Measurements from ENCODE around the gene MAST4.

MAST4 gene

GRCh38 chr5:67035098-67035740 lies 439.0 kb downstream of the MAST4 start:
- Mint-ChIP-seq H3K9me3 (no peaks in the 10 kb centered on the region), H3K4me3 (no peak overlapping the region), H3K27me3 (no peaks in the 10 kb centered on the region), H3K36me3 (ENCODE audit: insufficient read depth) (no peaks in the 10 kb centered on the region), H3K27ac (no peak overlapping the region), H3K4me1 (ENCODE audit: low read depth in 2 of 2) (peaks cover 0 to 10% of the 10 kb centered on the region in 2 donors)
- ATAC-seq (replicated peaks) (no peak), DNase-seq (no peak)

DNA sequence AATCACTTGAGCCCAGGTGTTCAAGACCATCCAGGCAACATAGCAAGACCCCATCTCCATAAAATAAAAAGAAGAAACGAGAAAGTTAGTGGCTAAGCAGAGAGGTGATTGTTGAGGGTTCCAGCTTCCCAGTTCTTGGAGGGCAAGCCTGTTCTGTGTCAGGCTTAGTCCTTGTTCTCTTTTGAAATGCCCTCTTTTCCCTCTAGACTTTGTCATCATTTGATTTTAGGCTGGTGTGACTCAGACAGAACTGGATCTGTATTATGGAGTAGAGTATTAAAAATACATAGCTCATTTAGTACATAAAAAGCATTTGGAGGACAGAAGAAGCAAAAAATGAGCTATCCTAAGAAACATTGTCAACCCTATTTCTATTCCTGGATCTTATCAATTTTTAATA lies 441.0 kb downstream of the MAST4 start:
- peaks cover 0 to 4% of the 10 kb centered on the region in 2 donors for H3K4me1 Mint-ChIP-seq (ENCODE audit: low read depth in 2 of 2)
- H3K27ac Mint-ChIP-seq, result no peak overlapping the region
- no peak overlapping the region for H3K4me3 Mint-ChIP-seq
- no peaks in the 10 kb centered on the region for H3K9me3 Mint-ChIP-seq
- DNase-seq (no peak), ATAC-seq (replicated peaks) (no peak)
- no peaks in the 10 kb centered on the region for H3K27me3 Mint-ChIP-seq
- H3K36me3 Mint-ChIP-seq (ENCODE audit: insufficient read depth), result no peaks in the 10 kb centered on the region

- no peaks in the 10 kb centered on the region for H3K9me3 Mint-ChIP-seq
- H3K4me1 Mint-ChIP-seq (ENCODE audit: low read depth in 2 of 2), result peaks cover 0 to 1% of the 10 kb centered on the region in 2 donors
- DNase-seq (no peak), ATAC-seq (replicated peaks) (no peak)
- no peaks in the 10 kb centered on the region for H3K27me3 Mint-ChIP-seq
- H3K4me3 Mint-ChIP-seq, result no peak overlapping the region
- H3K27ac Mint-ChIP-seq, result no peak overlapping the region
- no peaks in the 10 kb centered on the region for H3K36me3 Mint-ChIP-seq (ENCODE audit: insufficient read depth)
Measured at GRCh38 chr5:67038817-67039603, 442.8 kb downstream of the MAST4 start.

DNA sequence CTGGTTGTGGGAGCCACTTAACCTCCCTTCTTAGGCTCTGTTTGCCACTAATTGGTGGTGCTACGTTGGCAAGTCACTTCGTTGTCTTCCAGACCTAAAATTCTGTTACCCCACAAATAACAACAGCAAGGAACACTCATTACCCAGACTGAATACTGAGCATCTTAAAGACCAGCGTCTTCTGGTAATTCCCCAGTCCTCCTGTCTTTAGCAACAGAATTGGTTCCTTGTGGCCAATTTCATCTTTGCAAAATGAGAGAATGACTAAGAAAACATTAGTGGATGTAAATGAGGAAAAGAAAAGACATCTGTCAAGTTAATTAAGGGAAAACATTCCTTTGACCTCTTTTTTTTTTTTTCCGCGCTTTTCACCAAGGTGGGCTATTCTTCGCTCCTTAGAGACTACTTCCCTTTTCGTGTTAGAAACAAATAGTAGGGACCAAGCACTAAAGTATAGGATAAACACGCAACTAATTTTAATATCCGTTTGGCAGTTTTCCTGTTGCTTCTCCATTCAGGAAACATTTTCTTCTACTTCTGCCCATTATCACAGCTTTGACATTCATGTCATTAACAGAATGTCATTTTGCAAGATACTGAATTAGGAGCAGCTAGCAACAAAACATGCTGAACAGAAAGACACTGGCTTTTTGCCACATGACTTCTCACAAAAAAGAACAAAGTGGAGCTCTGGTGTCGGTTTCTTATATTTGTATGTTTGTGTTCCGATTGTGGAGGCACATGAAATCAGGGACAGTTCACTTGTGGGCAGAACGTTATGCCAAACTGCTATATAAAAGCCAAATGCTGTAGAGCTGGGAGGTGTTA lies 446.2 kb downstream of the MAST4 start:
- H3K27ac Mint-ChIP-seq, result no peak overlapping the region
- DNase-seq (no peak), ATAC-seq (replicated peaks) (no peak)
- H3K4me3 Mint-ChIP-seq, result no peak overlapping the region
- no peaks in the 10 kb centered on the region for H3K4me1 Mint-ChIP-seq (ENCODE audit: low read depth in 2 of 2)
- no peaks in the 10 kb centered on the region for H3K9me3 Mint-ChIP-seq
- no peaks in the 10 kb centered on the region for H3K27me3 Mint-ChIP-seq
- no peaks in the 10 kb centered on the region for H3K36me3 Mint-ChIP-seq (ENCODE audit: insufficient read depth)

- DNase-seq (no peak), ATAC-seq (replicated peaks) (no peak)
- Mint-ChIP-seq H3K27ac (no peak overlapping the region), H3K36me3 (ENCODE audit: insufficient read depth) (no peaks in the 10 kb centered on the region), H3K4me3 (no peak overlapping the region), H3K9me3 (no peaks in the 10 kb centered on the region), H3K27me3 (no peaks in the 10 kb centered on the region), H3K4me1 (ENCODE audit: low read depth in 2 of 2) (no peaks in the 10 kb centered on the region)
Measured at GRCh38 chr5:67043796-67044511, 447.8 kb downstream of the MAST4 start.

- Mint-ChIP-seq H3K36me3 (ENCODE audit: insufficient read depth) (no peaks in the 10 kb centered on the region), H3K4me1 (ENCODE audit: low read depth in 2 of 2) (peaks cover 5 to 7% of the 10 kb centered on the region in 2 donors), H3K9me3 (no peaks in the 10 kb centered on the region), H3K27ac (no peak overlapping the region), H3K27me3 (no peaks in the 10 kb centered on the region), H3K4me3 (no peak overlapping the region)
- ATAC-seq (replicated peaks) (no peak), DNase-seq (no peak)
Measured at GRCh38 chr5:67045816-67046740, 449.9 kb downstream of the MAST4 start.

- H3K27ac Mint-ChIP-seq, result no peak overlapping the region
- no peaks in the 10 kb centered on the region for H3K27me3 Mint-ChIP-seq
- no peak for ATAC-seq (replicated peaks)
Measured at GRCh38 chr5:67047160-67047559, 451.0 kb downstream of the MAST4 start.

GRCh38 chr5:67047616-67048015 lies 451.4 kb downstream of the MAST4 start:
- H3K4me3 Mint-ChIP-seq, result no peak overlapping the region
- H3K27me3 Mint-ChIP-seq, result no peaks in the 10 kb centered on the region
- H3K27ac Mint-ChIP-seq, result no peak overlapping the region
- ATAC-seq (replicated peaks) (no peak), DNase-seq (no peak)
- H3K36me3 Mint-ChIP-seq (ENCODE audit: insufficient read depth), result no peaks in the 10 kb centered on the region
- H3K4me1 Mint-ChIP-seq (ENCODE audit: low read depth in 2 of 2), result peaks cover 5 to 7% of the 10 kb centered on the region in 2 donors
- no peaks in the 10 kb centered on the region for H3K9me3 Mint-ChIP-seq

More at GRCh38 chr5:67047160-67047559, 451.0 kb downstream of the MAST4 start:
- Mint-ChIP-seq H3K4me1 (ENCODE audit: low read depth in 2 of 2) (peaks cover 5 to 7% of the 10 kb centered on the region in 2 donors), H3K9me3 (no peaks in the 10 kb centered on the region), H3K36me3 (ENCODE audit: insufficient read depth) (no peaks in the 10 kb centered on the region), H3K4me3 (no peak overlapping the region)
- no peak for DNase-seq

DNA sequence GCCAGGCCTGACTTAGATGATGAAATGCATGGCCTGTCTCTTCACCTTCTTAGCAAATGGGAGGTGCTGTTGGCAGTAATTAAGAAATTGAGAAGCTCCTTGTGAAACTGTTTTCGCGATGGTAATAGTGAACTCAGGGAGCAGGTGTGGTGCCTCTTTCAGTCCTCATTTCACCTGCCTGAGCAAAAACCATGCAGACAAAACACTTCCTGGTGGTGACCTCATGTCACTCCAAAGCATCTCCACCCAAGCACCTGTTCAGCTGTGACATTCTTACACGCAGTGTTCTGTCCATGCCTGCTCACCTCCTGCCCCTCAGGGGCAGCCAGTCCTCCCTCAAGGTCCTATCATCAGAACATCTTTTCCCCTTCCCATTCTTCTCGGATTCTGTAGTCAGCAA lies 453.9 kb downstream of the MAST4 start:
- no peak for ATAC-seq (replicated peaks)
- no peak for DNase-seq
- H3K27me3 Mint-ChIP-seq, result no peaks in the 10 kb centered on the region
- H3K4me1 Mint-ChIP-seq (ENCODE audit: low read depth in 2 of 2), result peaks cover 5 to 7% of the 10 kb centered on the region in 2 donors
- no peaks in the 10 kb centered on the region for H3K36me3 Mint-ChIP-seq (ENCODE audit: insufficient read depth)
- H3K4me3 Mint-ChIP-seq, result no peak overlapping the region
- H3K9me3 Mint-ChIP-seq, result no peaks in the 10 kb centered on the region
- H3K27ac Mint-ChIP-seq, result no peak overlapping the region

GRCh38 chr5:67050635-67051034 lies 454.4 kb downstream of the MAST4 start:
- H3K9me3 Mint-ChIP-seq, result no peaks in the 10 kb centered on the region
- no peak for DNase-seq
- H3K27ac Mint-ChIP-seq, result no peak overlapping the region
- no peak for ATAC-seq (replicated peaks)
- H3K4me1 Mint-ChIP-seq (ENCODE audit: low read depth in 2 of 2), result peaks cover 5 to 7% of the 10 kb centered on the region in 2 donors
- no peaks in the 10 kb centered on the region for H3K36me3 Mint-ChIP-seq (ENCODE audit: insufficient read depth)
- H3K4me3 Mint-ChIP-seq, result no peak overlapping the region
- H3K27me3 Mint-ChIP-seq, result no peaks in the 10 kb centered on the region

DNA sequence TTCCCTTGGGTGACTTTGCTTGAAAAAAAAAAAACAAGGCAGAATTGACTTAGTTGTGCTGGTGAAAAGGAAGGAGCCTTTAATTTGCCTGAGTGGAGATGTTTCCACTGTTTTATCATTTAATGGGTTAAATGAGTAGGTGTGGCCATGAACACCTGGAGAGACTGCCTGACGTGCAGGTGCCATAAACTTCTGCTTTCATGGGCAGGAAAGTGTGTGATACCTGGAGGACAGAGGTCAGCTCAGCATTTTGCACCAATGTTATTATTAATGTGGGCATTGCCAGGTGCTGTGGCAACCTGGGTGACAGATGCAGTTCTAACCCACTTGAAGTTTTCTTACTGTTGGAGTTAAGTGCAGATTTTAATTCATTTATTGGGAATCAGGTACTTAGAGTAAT lies 455.0 kb downstream of the MAST4 start:
- no peak overlapping the region for H3K27ac Mint-ChIP-seq

GRCh38 chr5:67052034-67052433 lies 455.8 kb downstream of the MAST4 start:
- H3K4me1 Mint-ChIP-seq (ENCODE audit: low read depth in 2 of 2), result peaks cover 5 to 7% of the 10 kb centered on the region in 2 donors
- H3K27me3 Mint-ChIP-seq, result no peaks in the 10 kb centered on the region
- ATAC-seq (replicated peaks), result no peak
- H3K4me3 Mint-ChIP-seq, result no peak overlapping the region
- H3K9me3 Mint-ChIP-seq, result no peaks in the 10 kb centered on the region
- no peaks in the 10 kb centered on the region for H3K36me3 Mint-ChIP-seq (ENCODE audit: insufficient read depth)
- no peak for DNase-seq
- no peak overlapping the region for H3K27ac Mint-ChIP-seq

More for the DNA sequence above, 455.0 kb downstream of the MAST4 start:
- DNase-seq (no peak), ATAC-seq (replicated peaks) (no peak)
- Mint-ChIP-seq H3K4me3 (no peak overlapping the region), H3K36me3 (ENCODE audit: insufficient read depth) (no peaks in the 10 kb centered on the region), H3K4me1 (ENCODE audit: low read depth in 2 of 2) (peaks cover 5 to 7% of the 10 kb centered on the region in 2 donors), H3K9me3 (no peaks in the 10 kb centered on the region), H3K27me3 (no peaks in the 10 kb centered on the region)
